Activated T-helper 2 cell treated with anti-CD3 and anti-CD28 coated beads, Interferon-gamma antibody, Interleukin-2, Interleukin-4, amounts not matched to agents 10 μg/mL and 5 μg/mL and 100 μg/mL, durations not matched to agents 14 hours and 24 hours and 36 hours (primary cell): Measurements from ENCODE around the gene ST8SIA2. TPM values are rescaled to one million over a fixed set of nuclear protein-coding genes. Genes with fewer than 3 reads are reported as not detected.

Experiments
- DNase-seq: peaks from one replicate; pipeline ENCODE4 v3.0.0; 2021; ENCODE audit warnings: low spot score
- H3K27ac Mint-ChIP-seq: one replicate; pipeline ENCODE4 v1.8.0; 2021; ENCODE audit warnings: mixed read lengths
- H3K27me3 Mint-ChIP-seq: one replicate; pipeline ENCODE4 v1.8.0; 2021; ENCODE audit warnings: low read depth, mixed read lengths
- H3K36me3 Mint-ChIP-seq: one replicate; pipeline ENCODE4 v1.8.0; 2021; ENCODE audit warnings: low read depth, mixed read lengths
- H3K4me1 Mint-ChIP-seq: one replicate; pipeline ENCODE4 v1.8.0; 2021; ENCODE audit warnings: low read depth, mixed read lengths
- H3K4me3 Mint-ChIP-seq: one replicate; pipeline ENCODE4 v1.8.0; 2021; ENCODE audit warnings: low read depth, mild to moderate bottlenecking, moderate library complexity, mixed read lengths
- H3K9me3 Mint-ChIP-seq: one replicate; pipeline ENCODE4 v1.8.0; 2021; ENCODE audit warnings: mixed read lengths
- intact Hi-C: fragments of 100-400 bp; cut with micrococcal nuclease; formaldehyde crosslinking; loops from one replicate; pipeline ENCODE4 v1.15.1; 2023
- total RNA-seq: library from RNA; stranded (reverse); gene quantifications from 2 replicates; pipeline ENCODE4 v1.2.3, GENCODE V29; 2022

ST8SIA2 gene
- total RNA-seq, 1 donor from 2014 or later: not detected

- Mint-ChIP-seq H3K4me3 (no peak overlapping the region), H3K27ac (no peak overlapping the region), H3K36me3 (no peaks in the 10 kb centered on the region), H3K9me3 (no peaks in the 10 kb centered on the region), H3K4me1 (no peaks in the 10 kb centered on the region), H3K27me3 (no peaks in the 10 kb centered on the region)
- DNase-seq: no peak
- intact Hi-C loops: no loop called here
These were observed 12.3 kb downstream of the ST8SIA2 start for GRCh38 chr15:92405942-92406341.

GRCh38 chr15:92407321-92407720 lies 13.6 kb downstream of the ST8SIA2 start:
- no peaks in the 10 kb centered on the region for H3K27me3 Mint-ChIP-seq
- H3K4me3 Mint-ChIP-seq: no peak overlapping the region
- H3K36me3 Mint-ChIP-seq: no peaks in the 10 kb centered on the region
- DNase-seq: no peak
- intact Hi-C loops: no loop called here
- no peaks in the 10 kb centered on the region for H3K9me3 Mint-ChIP-seq
- no peaks in the 10 kb centered on the region for H3K4me1 Mint-ChIP-seq
- H3K27ac Mint-ChIP-seq: no peak overlapping the region

GRCh38 chr15:92407916-92408315 lies 14.2 kb downstream of the ST8SIA2 start:
- no peak for DNase-seq
- no peak overlapping the region for H3K27ac Mint-ChIP-seq
- H3K36me3 Mint-ChIP-seq: no peaks in the 10 kb centered on the region
- H3K9me3 Mint-ChIP-seq: no peaks in the 10 kb centered on the region
- H3K4me1 Mint-ChIP-seq: no peaks in the 10 kb centered on the region
- H3K4me3 Mint-ChIP-seq: no peak overlapping the region
- intact Hi-C loops: no loop called here
- H3K27me3 Mint-ChIP-seq: no peaks in the 10 kb centered on the region

GRCh38 chr15:92409006-92409405 lies 15.3 kb downstream of the ST8SIA2 start:
- Mint-ChIP-seq H3K9me3 (no peaks in the 10 kb centered on the region), H3K4me3 (no peak overlapping the region), H3K4me1 (no peaks in the 10 kb centered on the region), H3K27me3 (no peaks in the 10 kb centered on the region), H3K27ac (no peak overlapping the region), H3K36me3 (no peaks in the 10 kb centered on the region)
- DNase-seq: no peak
- intact Hi-C loops: no loop called here

- Mint-ChIP-seq H3K4me1 (no peaks in the 10 kb centered on the region), H3K4me3 (no peak overlapping the region), H3K36me3 (no peaks in the 10 kb centered on the region), H3K9me3 (no peaks in the 10 kb centered on the region), H3K27me3 (no peaks in the 10 kb centered on the region), H3K27ac (no peak overlapping the region)
- intact Hi-C loops: no loop called here
- DNase-seq: no peak
These were observed 15.8 kb downstream of the ST8SIA2 start for GRCh38 chr15:92409521-92409920.

GRCh38 chr15:92410537-92410936 lies 16.9 kb downstream of the ST8SIA2 start:
- intact Hi-C loops: no loop called here
- Mint-ChIP-seq H3K4me1 (no peaks in the 10 kb centered on the region), H3K4me3 (no peak overlapping the region), H3K36me3 (no peaks in the 10 kb centered on the region), H3K9me3 (no peaks in the 10 kb centered on the region), H3K27ac (no peak overlapping the region), H3K27me3 (no peaks in the 10 kb centered on the region)
- DNase-seq: no peak

- Mint-ChIP-seq H3K27ac (no peak overlapping the region), H3K4me3 (no peak overlapping the region), H3K36me3 (no peaks in the 10 kb centered on the region), H3K4me1 (no peaks in the 10 kb centered on the region), H3K27me3 (no peaks in the 10 kb centered on the region), H3K9me3 (no peaks in the 10 kb centered on the region)
- DNase-seq: no peak
- intact Hi-C loops: no loop called here
These were observed 17.6 kb downstream of the ST8SIA2 start for GRCh38 chr15:92411256-92411655.

- no peaks in the 10 kb centered on the region for H3K9me3 Mint-ChIP-seq
- H3K36me3 Mint-ChIP-seq: no peaks in the 10 kb centered on the region
- DNase-seq: no peak
- H3K4me1 Mint-ChIP-seq: no peaks in the 10 kb centered on the region
- H3K27ac Mint-ChIP-seq: no peak overlapping the region
- intact Hi-C loops: no loop called here
- no peak overlapping the region for H3K4me3 Mint-ChIP-seq
- H3K27me3 Mint-ChIP-seq: no peaks in the 10 kb centered on the region
These were observed 19.8 kb downstream of the ST8SIA2 start for GRCh38 chr15:92413510-92413909.

- DNase-seq: no peak
- Mint-ChIP-seq H3K36me3 (no peaks in the 10 kb centered on the region), H3K4me1 (no peaks in the 10 kb centered on the region), H3K27me3 (no peaks in the 10 kb centered on the region), H3K27ac (no peak overlapping the region), H3K9me3 (no peaks in the 10 kb centered on the region), H3K4me3 (no peak overlapping the region)
- intact Hi-C loops: no loop called here
These were observed 22.1 kb downstream of the ST8SIA2 start for GRCh38 chr15:92415639-92416297.

GRCh38 chr15:92416557-92416956 lies 22.9 kb downstream of the ST8SIA2 start:
- H3K27ac Mint-ChIP-seq: no peak overlapping the region
- no peak overlapping the region for H3K4me3 Mint-ChIP-seq
- intact Hi-C loops: no loop called here
- H3K36me3 Mint-ChIP-seq: no peaks in the 10 kb centered on the region
- H3K4me1 Mint-ChIP-seq: no peaks in the 10 kb centered on the region
- no peaks in the 10 kb centered on the region for H3K27me3 Mint-ChIP-seq
- DNase-seq: no peak
- H3K9me3 Mint-ChIP-seq: no peaks in the 10 kb centered on the region

- Mint-ChIP-seq H3K36me3 (no peaks in the 10 kb centered on the region), H3K4me3 (no peak overlapping the region), H3K27me3 (no peaks in the 10 kb centered on the region), H3K9me3 (no peaks in the 10 kb centered on the region), H3K4me1 (no peaks in the 10 kb centered on the region), H3K27ac (no peak overlapping the region)
- DNase-seq: no peak
- intact Hi-C loops: no loop called here
These were observed 24.0 kb downstream of the ST8SIA2 start for GRCh38 chr15:92417716-92418115.

GRCh38 chr15:92418864-92419263 lies 25.2 kb downstream of the ST8SIA2 start:
- H3K27ac Mint-ChIP-seq: no peak overlapping the region
- H3K36me3 Mint-ChIP-seq: no peaks in the 10 kb centered on the region
- no peaks in the 10 kb centered on the region for H3K4me1 Mint-ChIP-seq
- intact Hi-C loops: no loop called here
- H3K9me3 Mint-ChIP-seq: no peaks in the 10 kb centered on the region
- H3K27me3 Mint-ChIP-seq: no peaks in the 10 kb centered on the region
- H3K4me3 Mint-ChIP-seq: no peak overlapping the region
- DNase-seq: no peak

GRCh38 chr15:92421976-92422375 lies 28.3 kb downstream of the ST8SIA2 start:
- Mint-ChIP-seq H3K9me3 (no peaks in the 10 kb centered on the region), H3K27ac (no peak overlapping the region), H3K27me3 (peaks cover 9% of the 10 kb centered on the region), H3K4me3 (no peak overlapping the region), H3K36me3 (no peaks in the 10 kb centered on the region), H3K4me1 (no peaks in the 10 kb centered on the region)
- DNase-seq: no peak
- intact Hi-C loops: no loop called here
